ENCODE measurements around the gene ZNF432. TPM values are rescaled to one million over a fixed set of nuclear protein-coding genes. Genes with fewer than 3 reads are reported as not detected.

ZNF432 gene
- total and polyA plus RNA-seq, 10 of the 15 experiments (the other 5 are each of a cell fraction or from before 2014, with no cell fraction given): 1.7 to 7.2 (median 4.3) TPM

DNA sequence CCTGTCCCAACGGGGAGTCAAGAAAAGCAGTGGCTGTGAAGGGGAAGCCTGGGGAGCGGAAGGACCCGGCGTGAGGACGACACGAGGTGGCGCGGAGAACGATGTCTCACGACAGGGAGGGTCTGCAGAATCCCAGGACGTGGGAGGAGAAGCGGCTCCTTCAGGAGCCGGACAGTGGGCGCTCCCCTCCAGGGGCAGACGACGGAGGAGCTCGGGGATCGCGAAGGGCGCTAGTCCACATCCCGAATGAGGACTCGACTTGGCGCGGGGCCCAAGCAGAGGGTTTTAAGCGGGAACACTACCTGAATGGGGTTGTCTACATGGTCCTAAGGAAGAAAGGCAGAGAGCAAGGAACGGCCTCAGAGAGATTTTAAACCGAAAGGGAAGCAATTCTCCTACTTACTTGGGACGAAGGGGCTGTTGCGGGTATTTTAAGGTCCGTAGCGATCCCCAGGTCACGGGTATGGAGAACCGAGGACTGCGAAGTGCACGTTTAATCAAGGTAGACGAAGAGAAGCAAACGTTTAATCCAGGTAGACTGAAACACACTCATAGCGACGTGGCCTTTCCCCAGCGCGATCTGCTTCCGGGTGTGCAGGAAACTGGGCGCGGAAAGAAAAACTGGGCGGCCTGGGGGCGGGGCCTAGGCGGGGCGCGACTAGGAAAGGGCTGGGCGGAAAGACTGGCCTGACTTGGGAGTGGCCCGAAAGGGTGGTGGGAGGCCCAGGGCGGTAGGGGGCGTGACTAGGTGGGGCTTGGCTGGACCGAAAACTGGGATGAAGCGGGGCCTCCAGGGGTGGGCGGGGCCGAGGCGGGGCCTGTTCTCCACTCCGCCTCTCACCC lies 46.8 kb upstream of the ZNF432 start, which contains the start of gene ZNF841 (continued):
- TF ChIP-seq, protein P1, sequence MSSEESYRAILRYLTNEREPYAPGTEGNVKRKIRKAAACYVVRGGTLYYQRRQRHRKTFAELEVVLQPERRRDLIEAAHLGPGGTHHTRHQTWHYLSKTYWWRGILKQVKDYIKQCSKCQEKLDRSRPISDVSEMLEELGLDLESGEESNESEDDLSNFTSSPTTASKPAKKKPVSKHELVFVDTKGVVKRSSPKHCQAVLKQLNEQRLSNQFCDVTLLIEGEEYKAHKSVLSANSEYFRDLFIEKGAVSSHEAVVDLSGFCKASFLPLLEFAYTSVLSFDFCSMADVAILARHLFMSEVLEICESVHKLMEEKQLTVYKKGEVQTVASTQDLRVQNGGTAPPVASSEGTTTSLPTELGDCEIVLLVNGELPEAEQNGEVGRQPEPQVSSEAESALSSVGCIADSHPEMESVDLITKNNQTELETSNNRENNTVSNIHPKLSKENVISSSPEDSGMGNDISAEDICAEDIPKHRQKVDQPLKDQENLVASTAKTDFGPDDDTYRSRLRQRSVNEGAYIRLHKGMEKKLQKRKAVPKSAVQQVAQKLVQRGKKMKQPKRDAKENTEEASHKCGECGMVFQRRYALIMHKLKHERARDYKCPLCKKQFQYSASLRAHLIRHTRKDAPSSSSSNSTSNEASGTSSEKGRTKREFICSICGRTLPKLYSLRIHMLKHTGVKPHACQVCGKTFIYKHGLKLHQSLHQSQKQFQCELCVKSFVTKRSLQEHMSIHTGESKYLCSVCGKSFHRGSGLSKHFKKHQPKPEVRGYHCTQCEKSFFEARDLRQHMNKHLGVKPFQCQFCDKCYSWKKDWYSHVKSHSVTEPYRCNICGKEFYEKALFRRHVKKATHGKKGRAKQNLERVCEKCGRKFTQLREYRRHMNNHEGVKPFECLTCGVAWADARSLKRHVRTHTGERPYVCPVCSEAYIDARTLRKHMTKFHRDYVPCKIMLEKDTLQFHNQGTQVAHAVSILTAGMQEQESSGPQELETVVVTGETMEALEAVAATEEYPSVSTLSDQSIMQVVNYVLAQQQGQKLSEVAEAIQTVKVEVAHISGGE (CRISPR knock-in tag; IDR thresholded peaks at IDR 0.05): no peak
- TF ChIP-seq POLR2A (IDR thresholded peaks at IDR 0.05; ENCODE audit: low read depth, low read length) (peak; percentile 87), ETV6 (conservative IDR thresholded peaks at IDR 0.05 in 1 of 2, IDR thresholded peaks at IDR 0.05 in 1 of 2; ENCODE audit: borderline replicate concordance in 1 of 2, low read depth in 1 of 2) (peak in 1 of 2 experiments; percentile 70; a peak in 2 of 4 replicates), EED (IDR thresholded peaks at IDR 0.05; ENCODE audit: low read depth) (peak; percentile 0; the same call in 1 of the 2 replicates), DPF2 (IDR thresholded peaks at IDR 0.05) (no peak), PBX3 (IDR thresholded peaks at IDR 0.05; ENCODE audit: insufficient replicate concordance, low read depth, low read length) (no peak), SRF (IDR thresholded peaks at IDR 0.05; ENCODE audit: low read depth in 2 of 2, low read length in 2 of 2) (peak; percentile 92 to 95), POU2F2 (IDR thresholded peaks at IDR 0.05; ENCODE audit: borderline replicate concordance, low read depth, low read length) (peak; percentile 63; the same call in 2 of the 3 replicates)
